Brain microvascular endothelial cell (primary cell): Measurements from ENCODE around the gene SLC22A23.

Source experiments
- DNase-seq: peaks from one replicate; pipeline ENCODE4 v3.0.0-alpha.2; 2020
- H3K27ac ChIP-seq: fragments of 250-450 bp; sonication (Bioruptor Pico); 2 replicates; pipeline ENCODE4 v1.5.1; 2020; ENCODE audit warnings: mild to moderate bottlenecking, moderate library complexity
- H3K27me3 ChIP-seq: fragments of 250-450 bp; sonication (Bioruptor Pico); replicated peaks from 2 replicates; pipeline ENCODE4 v1.5.1; 2020; ENCODE audit warnings: mild to moderate bottlenecking
- H3K36me3 ChIP-seq: fragments of 250-450 bp; sonication (Bioruptor Pico); replicated peaks from 2 replicates; pipeline ENCODE4 v1.5.1; 2020; ENCODE audit warnings: mild to moderate bottlenecking
- H3K4me3 ChIP-seq: 2 replicates; pipeline ENCODE4 v1.5.1; 2011; ENCODE audit warnings: low read depth, mild to moderate bottlenecking, control low read depth, low read length, moderate library complexity
- CTCF ChIP-seq: IDR thresholded peaks from 2 replicates; pipeline ENCODE4 v1.5.1; 2011; ENCODE audit warnings: low read depth, mild to moderate bottlenecking, moderate library complexity, low read length, control low read depth, inconsistent platforms; ENCODE audit errors: missing control alignments
- in situ Hi-C: cut with HindIII; loops from 2 replicates; pipeline ENCODE4 v1.10.0; 2017; ENCODE audit warnings: low sequenced_read_pairs, low pct_ligation_motif_present

Gene SLC22A23

GRCh38 chr6:3267162-3267561 lies 189.7 kb downstream of the SLC22A23 start:
- TF ChIP-seq CTCF = no peak
- H3K4me3 ChIP-seq = no peak overlapping the region
- peaks cover 32% of the 10 kb centered on the region for H3K36me3 ChIP-seq
- H3K27me3 ChIP-seq = no peaks in the 10 kb centered on the region
- no peak overlapping the region for H3K27ac ChIP-seq
- in situ Hi-C loops = no loop called here
- no peak for DNase-seq

GRCh38 chr6:3266170-3266569 lies 190.7 kb downstream of the SLC22A23 start:
- in situ Hi-C loops = no loop called here
- DNase-seq = no peak
- H3K4me3 ChIP-seq = no peak overlapping the region
- no peak overlapping the region for H3K27ac ChIP-seq
- H3K27me3 ChIP-seq = no peaks in the 10 kb centered on the region
- H3K36me3 ChIP-seq = peaks cover 24% of the 10 kb centered on the region
- no peak for TF ChIP-seq CTCF

GRCh38 chr6:3265671-3266070 lies 191.2 kb downstream of the SLC22A23 start:
- in situ Hi-C loops = no loop called here
- H3K36me3 ChIP-seq = peaks cover 24% of the 10 kb centered on the region
- DNase-seq = no peak

GRCh38 chr6:3264356-3264755 lies 192.5 kb downstream of the SLC22A23 start:
- peaks cover 21% of the 10 kb centered on the region for H3K36me3 ChIP-seq

More at GRCh38 chr6:3265671-3266070, 191.2 kb downstream of the SLC22A23 start:
- Histone ChIP-seq H3K27ac (no peak overlapping the region), H3K4me3 (no peak overlapping the region), H3K27me3 (no peaks in the 10 kb centered on the region)
- no peak for TF ChIP-seq CTCF

GRCh38 chr6:3263096-3263495 lies 193.8 kb downstream of the SLC22A23 start:
- peaks cover 17% of the 10 kb centered on the region for H3K36me3 ChIP-seq
- H3K27me3 ChIP-seq = no peaks in the 10 kb centered on the region
- no peak for TF ChIP-seq CTCF
- DNase-seq = no peak
- in situ Hi-C loops = no loop called here
- H3K27ac ChIP-seq = no peak overlapping the region
- H3K4me3 ChIP-seq = no peak overlapping the region

More at GRCh38 chr6:3264356-3264755, 192.5 kb downstream of the SLC22A23 start:
- TF ChIP-seq CTCF = no peak
- in situ Hi-C loops = no loop called here
- Histone ChIP-seq H3K27ac (no peak overlapping the region), H3K4me3 (no peak overlapping the region), H3K27me3 (no peaks in the 10 kb centered on the region)
- no peak for DNase-seq

GRCh38 chr6:3261921-3262320 lies 194.9 kb downstream of the SLC22A23 start:
- no peak for DNase-seq
- in situ Hi-C loops = no loop called here
- TF ChIP-seq CTCF = no peak
- Histone ChIP-seq H3K27ac (no peak overlapping the region), H3K4me3 (no peak overlapping the region), H3K36me3 (peaks cover 14% of the 10 kb centered on the region), H3K27me3 (no peaks in the 10 kb centered on the region)
